Activated naive CD4-positive, alpha-beta T cell treated with anti-CD3 and anti-CD28 coated beads, Interleukin-2, amount 50 U/mL, for 16 hours (primary cell): ENCODE data around the gene TRDN.
"Not testable (repeated sequence)": the region's sequence is repeated elsewhere in the genome, so short reads cannot be mapped to it uniquely, and the experiment has no call there.

Experiments
- DNase-seq: peaks from one replicate; pipeline ENCODE4 v3.0.0-alpha.2; 2020

TRDN gene

GRCh38 chr6:123559816-123560215, 76.9 kb downstream of the TRDN start:
- DNase-seq = not testable (repeated sequence)

DNA sequence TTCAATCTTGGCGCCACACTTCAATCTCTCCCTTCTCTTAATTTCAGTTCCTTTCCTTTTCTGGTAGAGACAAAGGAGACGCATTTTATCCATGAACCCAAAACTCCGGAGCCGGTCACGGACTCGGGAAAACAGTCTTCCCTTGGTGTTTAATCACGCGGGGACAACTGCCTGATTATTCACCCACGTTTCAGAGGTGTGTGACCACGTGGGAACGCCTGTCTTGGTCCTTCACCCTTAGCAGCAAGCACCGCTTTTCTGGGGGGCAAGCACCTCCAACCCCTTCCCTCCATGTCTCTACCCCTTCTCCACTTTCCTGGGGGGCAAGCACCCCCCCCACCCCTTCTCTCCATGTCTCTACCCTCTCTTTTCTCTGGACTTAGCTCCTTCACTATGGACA, 79.3 kb downstream of the TRDN start:
- DNase-seq = not testable (repeated sequence)

DNA sequence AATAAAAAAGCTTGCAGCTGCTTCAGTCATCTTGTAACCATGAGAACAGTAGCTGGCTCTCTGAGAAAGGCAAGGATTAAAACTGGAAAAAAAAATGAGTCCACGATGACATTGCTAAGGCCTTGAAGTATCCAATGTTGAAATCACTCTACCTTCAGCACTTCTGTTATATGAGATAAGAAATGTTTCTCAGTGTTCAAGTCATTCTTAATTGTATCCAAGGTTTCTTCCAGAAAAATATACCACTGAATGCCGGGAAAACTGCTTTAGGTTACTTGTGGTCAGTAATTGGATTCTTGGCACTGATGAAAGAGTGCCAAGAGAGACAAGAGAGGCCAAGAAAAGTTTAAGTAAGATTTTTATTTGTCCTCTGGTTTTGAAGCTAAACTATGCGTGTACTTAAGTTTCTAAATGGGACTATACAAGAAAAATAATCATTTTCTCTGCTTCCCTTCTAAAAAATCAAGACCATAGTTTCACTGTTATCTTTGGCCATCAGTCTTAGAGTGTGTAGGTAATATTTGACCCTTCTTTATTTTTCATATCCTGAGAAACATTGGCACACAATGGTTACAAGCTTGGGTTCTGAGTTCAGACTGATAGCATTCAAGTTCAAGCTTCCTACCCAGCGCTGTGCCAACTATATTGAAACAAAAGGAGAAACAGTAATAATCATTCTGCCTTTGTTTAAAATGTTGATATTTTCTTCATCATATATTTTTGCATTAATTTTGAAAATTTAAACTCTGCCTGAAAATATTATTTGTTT, 84.6 kb downstream of the TRDN start:
- no peak for DNase-seq

DNA sequence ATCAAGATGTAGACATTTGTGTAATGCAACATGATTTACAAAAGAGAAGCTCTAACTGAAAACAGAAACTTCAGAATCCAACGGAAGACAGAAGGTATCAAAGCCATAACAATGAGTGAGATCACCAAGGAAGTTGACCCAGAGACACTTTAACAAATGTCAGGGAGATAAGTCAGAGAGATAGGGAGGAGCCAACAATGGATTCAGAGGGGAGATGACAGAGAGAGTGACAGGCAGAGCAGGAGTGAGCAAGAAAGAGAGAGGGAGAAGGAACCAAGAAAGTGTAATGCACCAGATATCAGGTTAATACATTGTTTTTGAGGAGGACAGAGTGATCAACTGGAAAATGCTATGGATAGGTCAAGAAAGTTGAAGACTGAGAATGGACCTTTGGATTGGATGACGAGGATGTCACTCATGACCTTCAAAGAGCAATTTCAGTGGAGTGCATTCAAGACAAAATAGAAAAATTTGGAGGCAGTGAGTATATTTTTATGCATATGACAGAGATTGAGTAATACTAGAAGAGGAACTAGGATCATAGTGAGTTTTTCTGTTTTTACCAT, 86.6 kb downstream of the TRDN start:
- DNase-seq = no peak

DNA sequence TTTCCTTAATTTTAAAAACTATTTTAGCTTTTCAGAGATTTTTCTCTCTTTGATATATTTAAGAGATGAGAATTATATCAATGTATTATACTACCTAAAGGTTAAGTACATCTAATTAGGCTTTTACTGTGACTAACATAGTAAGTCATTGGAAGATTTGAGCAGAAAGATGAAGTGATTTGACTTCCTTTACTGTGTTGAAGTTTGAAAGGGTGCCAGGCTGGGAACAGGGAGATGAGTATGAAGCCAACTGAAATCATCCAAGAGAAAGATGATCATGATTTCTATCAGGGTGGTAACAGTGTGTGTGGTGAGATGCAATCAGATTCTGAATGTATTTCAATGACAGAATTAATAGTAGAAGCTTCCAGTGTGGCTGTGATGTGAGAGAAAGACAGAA, 87.3 kb downstream of the TRDN start:
- no peak for DNase-seq

DNA sequence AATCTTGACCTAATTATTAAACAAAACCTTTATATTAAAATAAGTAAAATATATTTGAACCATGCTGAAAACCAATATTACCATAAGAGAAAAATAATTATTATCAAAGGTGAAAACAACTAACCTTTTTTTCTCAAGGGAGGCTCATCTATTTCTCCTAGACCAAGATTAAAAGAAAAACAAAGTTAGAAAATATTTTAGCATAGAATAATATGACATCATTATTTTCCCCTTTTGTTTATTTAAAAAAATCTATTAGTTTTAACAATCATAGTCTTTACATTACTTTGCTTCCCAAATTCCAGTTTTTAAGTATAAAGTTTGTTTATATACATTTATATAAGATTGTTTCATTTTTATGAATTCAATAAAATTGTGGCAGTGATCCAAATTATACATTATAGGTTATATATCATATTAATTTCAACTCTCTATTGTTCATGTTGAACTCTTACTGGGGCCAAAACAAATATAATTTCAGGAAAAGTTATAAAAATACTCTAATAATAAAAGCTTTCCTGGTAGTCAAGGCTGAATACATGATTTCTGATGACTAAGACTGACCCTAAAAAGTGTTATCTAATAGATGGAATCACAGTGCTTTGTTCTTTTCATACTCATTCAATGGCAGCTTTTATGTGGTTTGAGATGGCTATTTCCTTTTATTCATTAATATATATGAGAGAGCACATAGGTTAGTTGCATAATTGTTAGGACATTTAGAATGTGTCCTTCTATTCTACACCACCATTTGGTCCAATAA, 89.4 kb downstream of the TRDN start:
- DNase-seq = no peak

GRCh38 chr6:123546537-123546936, 90.2 kb downstream of the TRDN start:
- no peak for DNase-seq

DNA sequence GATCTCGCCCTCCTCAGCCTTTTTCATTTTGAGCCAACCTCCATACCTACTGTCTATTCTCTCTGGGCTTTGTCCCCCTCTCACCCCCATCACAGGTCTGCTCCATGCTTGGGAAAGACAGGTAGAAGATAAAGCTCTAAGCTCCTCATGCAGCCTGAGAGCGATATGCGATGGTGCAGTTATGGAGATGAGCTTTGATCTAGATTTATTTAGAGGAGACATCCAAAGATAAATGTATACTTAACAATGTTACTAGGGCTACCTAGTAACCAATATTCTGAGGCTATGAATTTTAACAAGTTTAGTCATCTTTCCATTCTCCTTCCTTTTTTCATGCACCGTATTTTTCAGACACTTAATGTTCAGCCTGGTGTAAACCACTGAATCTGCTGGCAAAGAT, 95.3 kb downstream of the TRDN start:
- no peak for DNase-seq

GRCh38 chr6:123533862-123534648, 102.7 kb downstream of the TRDN start:
- DNase-seq = no peak

DNA sequence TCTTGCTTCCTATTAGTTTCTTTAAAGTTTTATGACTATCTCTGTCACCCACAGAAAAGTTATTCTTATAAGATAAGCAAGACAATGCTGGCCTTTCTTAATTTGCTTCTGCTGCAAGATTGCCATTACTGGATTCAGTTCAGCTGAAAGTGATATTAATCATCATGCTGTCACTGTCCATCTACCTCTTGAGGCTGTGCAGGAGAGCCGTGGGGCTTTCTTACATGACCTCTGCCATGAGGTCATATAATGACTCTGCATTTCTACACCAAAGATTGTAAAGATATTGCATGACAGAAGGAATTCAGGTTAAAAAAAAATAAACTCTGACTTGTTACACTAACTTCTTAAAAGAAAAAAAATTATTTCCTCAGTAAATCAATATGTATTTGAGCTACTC, 106.9 kb downstream of the TRDN start:
- no peak for DNase-seq

GRCh38 chr6:123529058-123529457, 107.7 kb downstream of the TRDN start:
- no peak for DNase-seq

DNA sequence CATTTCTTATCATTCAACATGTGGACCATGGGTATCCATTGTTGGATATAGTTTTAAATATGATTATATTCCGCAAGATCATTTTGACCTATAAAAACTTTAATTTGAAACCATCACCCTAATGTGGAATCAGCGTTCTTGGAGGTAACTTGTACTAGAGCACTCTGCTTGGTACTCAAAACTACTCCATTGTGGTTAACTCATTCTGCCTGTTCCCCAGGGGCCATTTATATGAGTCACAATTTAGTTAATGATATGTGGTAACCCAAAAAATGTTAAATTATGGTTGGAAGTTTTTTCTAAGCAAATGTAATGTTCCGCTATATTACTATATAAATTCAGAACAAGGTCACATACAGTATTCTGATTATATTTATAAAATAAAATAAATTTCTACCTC, 109.3 kb downstream of the TRDN start:
- DNase-seq = no peak

DNA sequence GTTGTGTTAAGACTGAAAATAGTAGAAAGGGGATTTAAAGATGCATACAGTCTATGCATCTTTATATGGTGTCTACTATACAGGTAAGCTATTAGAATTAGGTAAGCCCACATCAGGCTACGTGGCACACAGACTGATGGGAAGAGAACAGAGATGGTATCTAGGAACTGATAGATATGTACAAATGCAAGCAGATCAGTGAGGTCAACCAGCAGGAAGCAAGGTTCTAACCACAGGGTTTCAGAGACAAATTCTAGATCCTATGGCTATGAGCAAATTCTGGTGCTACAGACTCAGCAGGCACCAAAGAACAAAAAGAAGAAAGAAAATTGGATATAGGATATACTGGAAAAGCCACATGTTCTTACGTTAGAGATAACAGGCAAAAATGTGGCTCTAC, 110.6 kb downstream of the TRDN start:
- no peak for DNase-seq

- DNase-seq = no peak
Measured at GRCh38 chr6:123524781-123525180, 112.0 kb downstream of the TRDN start.

DNA sequence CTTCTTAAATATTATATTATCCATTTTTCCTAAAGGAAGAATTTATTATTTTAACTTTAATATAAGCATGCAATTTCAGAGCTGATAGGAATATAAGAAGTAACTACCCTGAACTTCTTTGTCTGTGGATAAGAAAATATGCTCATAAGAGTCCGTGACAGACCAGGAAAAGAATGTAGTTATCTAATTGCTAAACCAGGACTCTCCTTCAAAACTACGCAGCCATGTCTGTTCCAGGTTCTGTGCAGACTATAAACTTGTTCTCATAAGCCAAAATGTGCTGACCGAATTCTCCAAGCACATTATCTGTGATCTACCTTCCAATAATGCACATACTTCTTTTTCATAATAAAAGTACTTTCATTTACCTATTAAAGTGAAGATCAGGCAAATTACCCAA, 116.5 kb downstream of the TRDN start:
- DNase-seq = no peak

- no peak for DNase-seq
Measured at GRCh38 chr6:123519189-123519505, 117.6 kb downstream of the TRDN start.

GRCh38 chr6:123518441-123519188, 118.1 kb downstream of the TRDN start:
- no peak for DNase-seq

- no peak for DNase-seq
Measured at GRCh38 chr6:123515715-123516114, 121.0 kb downstream of the TRDN start.

DNA sequence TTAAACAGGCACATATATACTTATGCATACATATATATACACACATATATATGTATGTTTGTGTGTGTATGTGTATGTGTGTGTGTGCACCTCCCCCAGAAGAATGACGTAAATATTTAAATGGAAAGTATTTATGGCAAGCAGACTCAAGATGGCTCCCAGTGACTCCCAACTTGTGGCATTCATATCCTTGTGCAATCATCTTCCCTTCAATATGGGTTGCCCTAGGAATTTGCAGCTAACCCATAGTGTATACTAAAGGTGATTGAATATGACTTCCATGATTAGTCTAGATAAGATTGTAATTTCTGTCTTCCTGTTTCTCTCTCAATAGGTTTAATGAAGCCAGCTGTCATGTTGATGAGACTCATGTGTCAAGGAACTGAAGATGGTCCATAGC, 127.6 kb downstream of the TRDN start:
- no peak for DNase-seq

GRCh38 chr6:123508290-123508689, 128.5 kb downstream of the TRDN start:
- no peak for DNase-seq

DNA sequence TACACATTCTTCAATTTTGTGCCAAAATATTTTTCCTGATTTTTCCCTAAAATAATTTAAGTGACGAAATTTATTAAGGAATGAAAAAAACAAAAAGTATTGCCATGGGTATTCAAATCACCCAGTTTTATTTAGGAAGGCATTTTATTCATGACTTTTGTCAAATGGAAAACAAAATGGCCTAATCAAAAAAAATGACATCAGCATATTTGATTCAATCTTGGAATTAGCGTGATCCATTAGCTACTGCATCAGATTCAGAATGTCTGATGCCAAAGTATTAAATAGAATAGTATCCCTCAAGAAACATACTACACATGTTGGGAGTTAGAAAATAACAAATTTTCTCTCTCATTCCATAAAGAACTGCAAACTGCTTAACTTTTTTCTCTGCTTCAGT, 129.2 kb downstream of the TRDN start:
- DNase-seq = no peak

GRCh38 chr6:123503619-123504018, 133.1 kb downstream of the TRDN start:
- DNase-seq = no peak

DNA sequence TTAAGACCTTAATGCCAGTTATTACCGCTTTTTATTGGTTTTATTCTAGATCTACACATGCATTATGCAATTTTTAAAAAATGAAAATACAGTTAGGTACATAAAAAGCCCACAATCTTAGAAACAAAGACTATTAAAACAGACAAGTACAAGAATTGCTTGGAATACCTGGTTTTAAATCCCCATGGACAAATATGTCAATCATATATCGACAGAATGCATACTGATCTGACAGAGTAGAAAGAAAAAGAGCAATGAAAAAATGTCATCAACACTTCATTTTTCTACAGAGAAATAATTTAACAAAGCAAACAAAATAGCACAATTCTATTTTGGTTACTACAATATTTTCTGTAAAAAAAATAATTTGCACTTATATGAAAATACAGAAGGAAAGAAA, 139.7 kb downstream of the TRDN start:
- no peak for DNase-seq
